Renal pelvis (tissue), 12 donors: Measurements from ENCODE around the gene PALM. TPM values are rescaled to one million over a fixed set of nuclear protein-coding genes. Genes with fewer than 3 reads are reported as not detected.
"Not testable (repeated sequence)": the region's sequence is repeated elsewhere in the genome, so short reads cannot be mapped to it uniquely, and the experiment has no call there.

Source experiments
- DNase-seq: peaks from one replicate; pipeline ENCODE4 v3.0.0-alpha.2; 2013
- long read RNA-seq, 16 experiments: transcript quantifications; one replicate each; lab custom pipeline, GENCODE V29; 2026
- polyA plus RNA-seq, 3 donors: library from polyadenylated mRNA; unstranded; fragments of 120-200 nt; gene quantifications; one replicate each; pipeline ENCODE4 v1.2.1, GENCODE V29; 2013; ENCODE audit not compliant: insufficient read length in 3 of 3

PALM gene
- 100 to 1,000 TPM in 2 of 3 donors, 10 to 100 TPM in 1; 89.8 to 119 (median 113) TPM for polyA plus RNA-seq
- long read RNA-seq, donor 1, transcript PALM-201 (8 exons, 2,755 nt): major isoform, 9 of 62 reads
- long read RNA-seq, donor 1, partial matches to known transcripts: 44 of 62 reads
- long read RNA-seq, donor 1, other reads (novel, unspliced or antisense): 0 of 62 reads
- long read RNA-seq, donor 2, transcript PALM-201 (8 exons, 2,755 nt): major isoform, 12 of 52 reads
- long read RNA-seq, donor 2, transcript PALM-202 (9 exons, 2,725 nt): minor isoform, 7 of 52 reads
- long read RNA-seq, donor 2, partial matches to known transcripts: 29 of 52 reads
- long read RNA-seq, donor 2, other reads (novel, unspliced or antisense): 0 of 52 reads
- long read RNA-seq, donor 3, transcript PALM-201 (8 exons, 2,755 nt): major isoform, 5 of 47 reads
- long read RNA-seq, donor 3, partial matches to known transcripts: 35 of 47 reads
- long read RNA-seq, donor 3, other reads (novel, unspliced or antisense): 0 of 47 reads
- long read RNA-seq, donor 4, transcript PALM-201 (8 exons, 2,755 nt): major isoform, 9 of 17 reads
- long read RNA-seq, donor 4, partial matches to known transcripts: 0 of 17 reads
- long read RNA-seq, donor 4, other reads (novel, unspliced or antisense): 0 of 17 reads
- long read RNA-seq, donor 5, transcript PALM-202 (9 exons, 2,725 nt): major isoform, 7 of 12 reads
- long read RNA-seq, donor 5, partial matches to known transcripts: 0 of 12 reads
- long read RNA-seq, donor 5, other reads (novel, unspliced or antisense): 0 of 12 reads
- long read RNA-seq, donor 6, transcript PALM-202 (9 exons, 2,725 nt): minor isoform, 5 of 20 reads
- long read RNA-seq, donor 6, transcript PALM-201 (8 exons, 2,755 nt): major isoform, 9 of 20 reads
- long read RNA-seq, donor 6, partial matches to known transcripts: 0 of 20 reads
- long read RNA-seq, donor 6, other reads (novel, unspliced or antisense): 0 of 20 reads
- long read RNA-seq, donor 7, transcript PALM-202 (9 exons, 2,725 nt): minor isoform, 7 of 35 reads
- long read RNA-seq, donor 7, transcript PALM-201 (8 exons, 2,755 nt): major isoform, 16 of 35 reads
- long read RNA-seq, donor 7, partial matches to known transcripts: 0 of 35 reads
- long read RNA-seq, donor 7, other reads (novel, unspliced or antisense): 0 of 35 reads
- long read RNA-seq, donor 8, partial matches to known transcripts: 0 of 3 reads
- long read RNA-seq, donor 8, other reads (novel, unspliced or antisense): 0 of 3 reads
- long read RNA-seq, donor 9, transcript PALM-201 (8 exons, 2,755 nt): major isoform, 14 of 35 reads
- long read RNA-seq, donor 9, partial matches to known transcripts: 11 of 35 reads
- long read RNA-seq, donor 9, other reads (novel, unspliced or antisense): 0 of 35 reads
- long read RNA-seq, donor 10, transcript PALM-208 (4 exons, 2,272 nt): minor isoform, 5 of 21 reads
- long read RNA-seq, donor 10, transcript PALM-202 (9 exons, 2,725 nt): minor isoform, 5 of 21 reads
- long read RNA-seq, donor 10, transcript PALM-201 (8 exons, 2,755 nt): major isoform, 6 of 21 reads
- long read RNA-seq, donor 10, partial matches to known transcripts: 0 of 21 reads
- long read RNA-seq, donor 10, other reads (novel, unspliced or antisense): 0 of 21 reads
- long read RNA-seq, donor 11, transcript PALM-202 (9 exons, 2,725 nt): major isoform, 6 of 13 reads
- long read RNA-seq, donor 11, partial matches to known transcripts: 0 of 13 reads
- long read RNA-seq, donor 11, other reads (novel, unspliced or antisense): 0 of 13 reads
- long read RNA-seq, donor 12, transcript PALM-201 (8 exons, 2,755 nt): major isoform, 10 of 29 reads
- long read RNA-seq, donor 12, transcript PALM-202 (9 exons, 2,725 nt): minor isoform, 8 of 29 reads
- long read RNA-seq, donor 12, partial matches to known transcripts: 0 of 29 reads
- long read RNA-seq, donor 12, other reads (novel, unspliced or antisense): 5 of 29 reads
- long read RNA-seq, donor 13, partial matches to known transcripts: 0 of 7 reads
- long read RNA-seq, donor 13, other reads (novel, unspliced or antisense): 0 of 7 reads
- long read RNA-seq, donor 14: 0 reads
- long read RNA-seq, donor 15: 0 reads
- long read RNA-seq, donor 16, transcript PALM-201 (8 exons, 2,755 nt): minor isoform, 8 of 25 reads
- long read RNA-seq, donor 16, transcript PALM-207 (3 exons, 2,137 nt): major isoform, 9 of 25 reads
- long read RNA-seq, donor 16, partial matches to known transcripts: 0 of 25 reads
- long read RNA-seq, donor 16, other reads (novel, unspliced or antisense): 0 of 25 reads

GRCh38 chr19:708154-709143, at the start of gene PALM:
Gene PALM, plus strand, starts transcription at chr19:708935. Its CDS starts 212 bp downstream, at chr19:709147.
- DNase-seq: no peak

GRCh38 chr19:660793-661426, 47.8 kb upstream of the PALM start:
- DNase-seq: no peak

GRCh38 chr19:661427-662196, 47.1 kb upstream of the PALM start:
- no peak for DNase-seq

- DNase-seq: no peak
These were observed 46.4 kb upstream of the PALM start for GRCh38 chr19:662207-662961.

DNA sequence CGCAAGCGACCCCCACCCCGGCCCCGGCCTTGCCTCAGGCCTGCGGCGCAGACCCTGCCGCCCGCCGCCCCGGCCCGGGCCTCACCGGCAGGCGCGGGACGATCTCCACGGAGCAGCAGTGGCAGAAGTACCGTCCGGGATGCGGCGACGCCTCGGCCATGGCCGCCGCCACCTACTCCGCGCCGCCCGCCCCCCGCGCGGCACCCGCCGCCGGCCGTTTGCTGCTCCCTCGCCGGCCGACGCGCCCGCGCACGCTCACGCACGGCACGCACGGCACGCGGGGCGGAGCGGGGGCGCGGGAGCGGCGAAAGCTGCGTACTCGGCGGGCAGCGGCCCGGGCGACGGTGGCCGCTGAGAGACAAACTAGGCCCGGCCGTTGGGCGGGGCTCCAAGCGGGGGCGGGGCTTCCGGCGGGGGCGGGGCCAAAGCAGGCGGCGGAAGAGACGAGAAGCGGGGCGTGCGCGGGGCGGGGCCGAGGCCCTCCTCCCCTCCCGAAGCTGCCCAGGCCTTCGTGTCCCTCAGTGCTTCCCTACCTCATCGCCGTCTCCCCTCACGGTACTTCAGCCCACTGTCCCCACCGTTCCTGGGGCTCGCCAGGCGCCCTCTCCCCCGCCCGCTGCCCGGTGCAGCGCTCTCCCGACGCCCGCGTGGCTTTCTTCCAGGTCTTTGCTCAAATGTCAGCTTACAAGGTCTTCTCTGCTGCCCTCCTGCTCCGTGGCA, 45.6 kb upstream of the PALM start, which contains the start of gene RNF126:
RNF126 (minus strand) TSS at position 253 of the 720 bp plus-strand sequence; CDS start at position 160, 93 bp downstream.
- peak; percentile 86 for DNase-seq

DNA sequence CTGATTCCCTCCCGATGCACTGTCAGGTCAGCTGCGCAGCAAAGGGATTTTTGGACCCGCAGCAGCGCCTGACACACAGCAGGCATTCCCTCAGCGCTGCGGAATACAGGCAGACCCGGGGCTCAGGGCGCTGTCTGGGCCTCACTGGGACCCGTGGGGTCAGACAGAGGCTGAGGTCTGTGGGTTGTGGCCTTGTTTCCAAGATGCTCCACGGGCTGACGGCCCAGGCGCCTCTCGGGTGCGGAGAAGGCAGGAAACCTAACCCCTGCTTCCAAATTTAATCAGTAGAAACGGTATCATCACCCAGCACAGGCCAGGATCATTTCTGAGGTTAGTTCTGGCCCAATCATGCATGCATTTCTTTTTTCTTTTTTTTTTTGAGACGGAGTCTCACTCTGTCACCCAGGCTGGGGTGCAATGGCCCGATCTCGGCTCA, 45.0 kb upstream of the PALM start:
- no peak for DNase-seq

- peak; percentile 86 for DNase-seq
These were observed 43.8 kb upstream of the PALM start for GRCh38 chr19:664913-665443.

DNA sequence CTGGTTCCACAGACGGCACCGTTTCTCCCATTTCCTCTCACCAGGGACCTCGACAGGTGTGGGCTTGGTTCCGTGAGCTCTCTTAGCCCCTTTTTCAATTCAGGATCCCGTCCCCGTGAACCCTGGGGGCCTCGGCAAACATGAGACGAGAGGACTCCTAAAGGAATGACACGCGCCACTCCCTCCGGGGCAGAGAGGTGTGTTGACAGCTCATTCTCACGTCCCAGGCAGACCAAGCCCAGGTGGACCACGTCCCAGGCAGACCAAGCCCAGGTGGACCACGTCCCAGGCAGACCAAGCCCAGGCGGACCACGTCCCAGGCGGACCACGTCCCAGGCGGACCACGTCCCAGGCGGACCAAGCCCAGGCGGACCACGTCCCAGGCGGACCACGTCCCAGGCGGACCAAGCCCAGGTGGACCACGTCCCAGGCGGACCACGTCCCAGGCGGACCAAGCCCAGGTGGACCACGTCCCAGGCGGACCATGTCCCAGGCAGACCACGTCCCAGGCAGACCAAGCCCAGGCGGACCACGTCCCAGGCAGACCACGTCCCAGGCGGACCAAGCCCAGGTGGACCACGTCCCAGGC, 41.7 kb upstream of the PALM start:
- DNase-seq: not testable (repeated sequence)

DNA sequence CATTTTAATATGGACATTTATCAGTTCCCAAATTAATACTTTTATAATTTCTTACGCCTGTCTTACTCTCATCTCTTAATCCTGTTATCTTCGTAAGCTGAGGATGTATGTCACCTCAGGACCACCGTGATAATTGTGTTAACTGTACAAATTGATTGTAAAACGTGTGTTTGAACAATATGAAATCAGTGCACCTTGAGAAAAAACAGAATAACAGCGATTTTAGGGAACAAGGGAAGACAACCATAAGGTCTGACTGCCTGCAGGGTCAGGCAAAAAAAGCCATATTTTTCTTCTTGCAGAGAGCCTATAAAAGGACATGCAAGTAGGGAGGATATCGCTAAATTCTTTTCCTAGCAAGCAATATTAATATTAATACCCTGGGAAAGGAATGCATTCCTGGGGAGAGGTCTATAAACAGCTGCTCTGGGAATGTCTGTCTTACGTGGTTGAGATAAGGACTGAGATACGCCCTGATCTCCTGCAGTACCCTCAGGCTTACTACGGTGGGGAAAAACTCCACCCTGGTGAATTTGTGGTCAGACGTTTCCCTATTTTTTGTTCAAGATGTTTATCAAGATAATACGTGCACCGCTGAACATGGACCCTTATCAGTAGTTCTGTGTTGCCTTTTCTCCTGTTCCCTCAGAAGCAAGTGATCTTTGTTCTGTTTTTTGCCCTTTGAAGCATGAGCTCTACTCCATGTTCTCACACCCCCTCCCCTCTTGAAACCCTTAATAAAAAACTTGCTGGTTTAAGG, 39.9 kb upstream of the PALM start:
- DNase-seq: not testable (repeated sequence)

DNA sequence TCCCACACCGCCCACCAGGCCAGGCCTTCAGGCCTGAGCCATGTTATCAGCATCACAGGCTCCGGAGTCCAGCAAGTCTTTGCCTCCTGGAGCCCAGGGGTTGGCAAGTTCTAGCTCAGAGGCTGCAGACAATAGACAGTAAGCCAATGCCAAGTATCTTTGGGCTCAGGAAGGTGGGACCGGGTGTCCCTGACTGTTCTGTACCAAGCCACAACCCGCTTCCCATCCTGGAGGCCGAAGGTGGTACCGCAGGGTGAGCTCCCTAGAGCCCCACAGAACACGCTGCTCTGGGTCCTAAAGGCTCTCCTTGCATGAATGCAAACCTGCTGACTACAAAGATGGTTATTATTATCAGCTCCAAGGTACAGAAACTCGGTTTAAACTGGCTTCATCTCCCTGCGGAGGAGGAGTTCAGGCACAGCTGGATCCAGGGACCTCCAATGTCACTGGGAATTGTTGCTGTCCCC, 38.1 kb upstream of the PALM start:
- no peak for DNase-seq

GRCh38 chr19:674282-675151, 34.2 kb upstream of the PALM start:
- DNase-seq: no peak

- DNase-seq: no peak
These were observed 32.8 kb upstream of the PALM start for GRCh38 chr19:676007-676338.
